ENCODE results near the gene IL4.

IL4 gene

DNA sequence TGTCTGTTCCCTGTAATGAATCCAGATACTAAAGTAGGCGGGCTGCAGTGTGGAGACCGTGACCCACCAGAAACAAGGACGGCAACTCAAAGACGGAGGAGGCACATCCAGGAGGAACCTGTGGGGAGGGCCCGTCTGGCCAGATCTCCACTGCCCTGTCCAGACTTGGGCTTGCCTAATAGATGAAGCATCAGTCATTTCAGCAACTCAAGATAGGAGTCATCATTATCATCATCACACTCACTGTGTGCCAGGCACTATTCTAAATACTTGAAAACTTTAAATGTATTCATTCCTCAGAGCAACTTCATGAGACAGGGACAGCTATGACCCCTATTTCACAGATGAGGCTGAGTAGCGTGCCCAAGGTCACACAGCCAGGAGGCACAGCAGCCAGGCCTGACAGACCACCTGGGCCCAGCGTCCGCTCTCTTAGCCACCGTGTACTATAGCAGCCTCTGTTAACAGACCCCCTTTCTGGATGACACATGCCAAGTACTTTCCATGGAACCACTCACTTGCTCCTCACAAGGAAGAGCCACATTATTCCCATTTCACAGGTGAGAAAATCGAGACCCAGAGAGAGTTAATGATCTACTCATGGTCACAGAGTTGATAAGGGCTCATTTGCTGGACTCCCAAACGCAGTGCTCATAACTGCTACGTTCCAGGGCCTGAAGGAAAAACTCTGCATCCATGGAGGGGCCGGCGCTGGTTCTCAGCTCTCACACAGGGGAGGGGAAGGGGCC lies 4.9 kb upstream of the IL4 start:
- TF ChIP-seq, protein P1, sequence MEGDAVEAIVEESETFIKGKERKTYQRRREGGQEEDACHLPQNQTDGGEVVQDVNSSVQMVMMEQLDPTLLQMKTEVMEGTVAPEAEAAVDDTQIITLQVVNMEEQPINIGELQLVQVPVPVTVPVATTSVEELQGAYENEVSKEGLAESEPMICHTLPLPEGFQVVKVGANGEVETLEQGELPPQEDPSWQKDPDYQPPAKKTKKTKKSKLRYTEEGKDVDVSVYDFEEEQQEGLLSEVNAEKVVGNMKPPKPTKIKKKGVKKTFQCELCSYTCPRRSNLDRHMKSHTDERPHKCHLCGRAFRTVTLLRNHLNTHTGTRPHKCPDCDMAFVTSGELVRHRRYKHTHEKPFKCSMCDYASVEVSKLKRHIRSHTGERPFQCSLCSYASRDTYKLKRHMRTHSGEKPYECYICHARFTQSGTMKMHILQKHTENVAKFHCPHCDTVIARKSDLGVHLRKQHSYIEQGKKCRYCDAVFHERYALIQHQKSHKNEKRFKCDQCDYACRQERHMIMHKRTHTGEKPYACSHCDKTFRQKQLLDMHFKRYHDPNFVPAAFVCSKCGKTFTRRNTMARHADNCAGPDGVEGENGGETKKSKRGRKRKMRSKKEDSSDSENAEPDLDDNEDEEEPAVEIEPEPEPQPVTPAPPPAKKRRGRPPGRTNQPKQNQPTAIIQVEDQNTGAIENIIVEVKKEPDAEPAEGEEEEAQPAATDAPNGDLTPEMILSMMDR (IDR thresholded peaks at IDR 0.05; ENCODE audit: extremely low read depth, missing control alignments) = no peak
- no peak for DNase-seq (ENCODE audit: low spot score)

GRCh38 chr5:132669455-132669820 lies 4.4 kb upstream of the IL4 start:
- DNase-seq (ENCODE audit: low spot score) = no peak
- TF ChIP-seq, protein P1 (IDR thresholded peaks at IDR 0.05; ENCODE audit: extremely low read depth, missing control alignments) = no peak

DNA sequence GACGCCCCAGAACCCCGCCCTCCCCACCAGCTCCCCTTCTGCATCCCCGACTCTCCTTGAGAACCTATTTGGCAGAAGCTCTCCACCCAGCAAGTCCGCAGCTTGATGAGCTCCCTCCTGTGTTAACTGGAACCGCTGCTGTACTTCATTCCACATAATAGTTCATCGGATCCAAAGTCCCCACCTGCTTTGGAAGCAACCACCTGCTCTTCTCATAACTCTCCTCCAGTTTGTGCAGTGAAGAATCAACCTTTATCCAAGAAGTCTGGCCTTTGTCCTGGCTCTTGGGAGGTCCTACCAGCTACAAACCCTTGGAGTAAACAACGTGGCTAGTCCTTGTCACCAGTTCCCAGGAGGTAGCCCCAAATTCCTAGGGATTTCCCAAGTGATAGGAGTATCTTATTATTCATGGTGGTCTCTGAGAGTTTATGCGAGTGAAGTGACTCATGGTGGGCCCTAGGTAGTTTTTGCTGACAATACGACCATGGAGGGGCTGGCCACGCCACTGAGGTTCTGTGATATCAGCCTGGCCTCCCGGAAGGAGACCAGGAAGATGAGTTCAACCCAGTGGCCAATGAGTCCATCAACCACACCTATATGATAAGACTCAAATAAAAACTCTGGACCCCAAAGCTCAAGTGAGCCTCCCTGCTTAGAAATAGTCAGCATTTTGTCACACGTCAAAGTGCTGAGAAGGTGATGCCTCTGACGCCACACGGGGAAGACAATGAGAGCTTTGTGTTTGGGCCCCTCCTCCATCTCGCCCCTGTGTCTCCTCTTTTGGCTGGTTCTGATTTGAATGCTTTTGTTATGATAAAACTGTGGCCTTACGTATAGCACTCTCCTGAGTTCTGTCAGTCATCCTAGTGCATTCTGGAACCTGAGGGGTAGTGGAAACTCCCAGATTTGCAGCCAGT lies 3.6 kb upstream of the IL4 start:
- TF ChIP-seq, protein P1 (IDR thresholded peaks at IDR 0.05; ENCODE audit: extremely low read depth, missing control alignments) = no peak
- no peak for DNase-seq (ENCODE audit: low spot score)

DNA sequence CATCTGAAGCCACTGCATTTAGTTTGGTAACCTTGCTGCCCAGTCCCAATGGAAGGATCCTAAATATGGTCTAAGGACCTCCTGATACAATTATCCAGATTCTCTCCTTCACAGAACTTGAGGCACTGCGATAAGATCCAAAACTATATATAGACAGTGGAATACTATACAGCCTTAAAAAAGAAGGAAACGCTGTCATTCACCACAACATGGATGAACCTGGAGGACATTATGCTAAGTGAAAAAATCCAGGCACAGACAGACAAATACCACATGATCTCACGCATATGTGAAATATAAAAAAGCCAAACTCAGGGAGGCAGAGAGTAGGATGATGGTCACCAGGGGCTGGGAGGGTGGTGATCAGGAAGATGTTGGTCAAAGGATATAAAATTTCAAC lies 2.8 kb upstream of the IL4 start:
- DNase-seq (ENCODE audit: low spot score) = no peak
- TF ChIP-seq, protein P1 (IDR thresholded peaks at IDR 0.05; ENCODE audit: extremely low read depth, missing control alignments) = no peak

- TF ChIP-seq, protein P1 (IDR thresholded peaks at IDR 0.05; ENCODE audit: extremely low read depth, missing control alignments) = no peak
Measured at GRCh38 chr5:132673488-132673887, 301 bp upstream of the IL4 start.

GRCh38 chr5:132674671-132675506 lies 1.1 kb downstream of the IL4 start:
- DNase-seq (ENCODE audit: low spot score) = peak; percentile 79
- TF ChIP-seq, protein P1 (IDR thresholded peaks at IDR 0.05; ENCODE audit: extremely low read depth, missing control alignments) = no peak

More at GRCh38 chr5:132673488-132673887, 301 bp upstream of the IL4 start:
- DNase-seq (ENCODE audit: low spot score) = no peak

Measured in GM20000 (cell line).